ENCODE results near the gene GALNT10.

DNA sequence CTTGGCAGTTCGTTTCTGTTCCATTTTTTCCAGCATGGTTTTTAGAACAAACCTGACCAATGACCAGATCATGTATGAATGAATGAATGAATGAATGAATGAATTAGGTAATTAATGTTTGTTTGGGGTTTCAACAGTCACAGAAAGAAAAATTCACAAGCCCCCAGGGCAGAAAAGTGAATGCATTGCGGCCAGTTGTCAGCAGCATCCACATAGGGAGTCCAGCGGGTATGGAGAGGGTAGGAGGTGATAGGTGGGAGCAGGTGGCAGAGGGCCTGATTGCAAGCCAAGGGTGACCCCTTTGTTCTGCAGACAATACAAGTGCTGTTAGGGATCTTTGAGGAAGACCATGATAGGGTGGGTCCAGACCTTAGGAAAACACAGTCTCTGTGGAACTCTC is 205.6 kb downstream of the GALNT10 start:
- TF ChIP-seq, protein P1, sequence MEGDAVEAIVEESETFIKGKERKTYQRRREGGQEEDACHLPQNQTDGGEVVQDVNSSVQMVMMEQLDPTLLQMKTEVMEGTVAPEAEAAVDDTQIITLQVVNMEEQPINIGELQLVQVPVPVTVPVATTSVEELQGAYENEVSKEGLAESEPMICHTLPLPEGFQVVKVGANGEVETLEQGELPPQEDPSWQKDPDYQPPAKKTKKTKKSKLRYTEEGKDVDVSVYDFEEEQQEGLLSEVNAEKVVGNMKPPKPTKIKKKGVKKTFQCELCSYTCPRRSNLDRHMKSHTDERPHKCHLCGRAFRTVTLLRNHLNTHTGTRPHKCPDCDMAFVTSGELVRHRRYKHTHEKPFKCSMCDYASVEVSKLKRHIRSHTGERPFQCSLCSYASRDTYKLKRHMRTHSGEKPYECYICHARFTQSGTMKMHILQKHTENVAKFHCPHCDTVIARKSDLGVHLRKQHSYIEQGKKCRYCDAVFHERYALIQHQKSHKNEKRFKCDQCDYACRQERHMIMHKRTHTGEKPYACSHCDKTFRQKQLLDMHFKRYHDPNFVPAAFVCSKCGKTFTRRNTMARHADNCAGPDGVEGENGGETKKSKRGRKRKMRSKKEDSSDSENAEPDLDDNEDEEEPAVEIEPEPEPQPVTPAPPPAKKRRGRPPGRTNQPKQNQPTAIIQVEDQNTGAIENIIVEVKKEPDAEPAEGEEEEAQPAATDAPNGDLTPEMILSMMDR (IDR thresholded peaks at IDR 0.05): no peak
- no peak for TF ChIP-seq POLR2A (IDR thresholded peaks at IDR 0.05)
